GM19351 (cell line): ENCODE data around the gene P3H1.
"Not testable (repeated sequence)": the region's sequence is repeated elsewhere in the genome, so short reads cannot be mapped to it uniquely, and the experiment has no call there.

Source experiments
- ATAC-seq: cut with Tn5 transposase; IDR thresholded peaks from one replicate; pipeline ENCODE4 v1.9.1; 2021; ENCODE audit warnings: mild to moderate bottlenecking, moderate library complexity; ENCODE audit not compliant: unreplicated experiment

P3H1 gene

DNA sequence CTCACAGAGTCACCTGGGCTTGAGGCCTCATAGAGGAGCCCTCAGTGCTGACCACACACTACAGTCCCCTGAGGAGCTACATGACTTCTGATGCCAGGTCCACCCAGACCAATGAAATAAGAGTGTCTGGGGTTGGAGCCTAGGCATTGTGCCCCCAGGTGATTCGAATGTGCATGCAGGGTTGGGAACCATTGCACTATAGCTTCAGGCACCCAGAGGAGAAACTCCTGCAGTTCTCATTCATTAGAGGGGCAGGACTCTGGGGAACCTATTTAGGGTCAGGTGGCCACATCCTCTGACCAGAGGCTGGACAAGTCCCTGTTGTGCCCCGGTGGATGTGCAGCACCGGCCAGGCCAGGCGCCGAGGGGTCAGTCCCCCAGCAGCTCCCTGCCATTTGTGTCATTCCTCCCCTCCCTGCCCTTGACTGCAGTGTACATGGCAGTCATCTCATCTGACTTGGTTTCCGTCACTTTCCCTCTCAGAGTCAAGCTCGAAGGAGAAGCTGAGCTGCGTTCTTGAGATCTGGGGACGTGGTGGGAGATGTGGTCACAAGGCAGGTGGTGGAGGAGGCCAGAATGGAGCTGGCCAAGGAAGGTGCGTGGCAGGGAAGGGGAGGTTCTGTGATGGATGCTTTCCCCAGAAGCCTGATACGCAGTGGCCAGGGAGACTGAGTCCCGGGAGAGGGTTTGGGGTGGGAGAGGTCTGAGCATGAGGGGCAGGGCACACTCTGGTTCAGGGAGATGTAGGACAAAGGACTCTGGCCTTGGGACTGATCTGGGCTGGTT lies 33.2 kb downstream of the P3H1 start:
- ATAC-seq = no peak

GRCh38 chr1:42732126-42732680 lies 34.6 kb downstream of the P3H1 start:
- no peak for ATAC-seq

DNA sequence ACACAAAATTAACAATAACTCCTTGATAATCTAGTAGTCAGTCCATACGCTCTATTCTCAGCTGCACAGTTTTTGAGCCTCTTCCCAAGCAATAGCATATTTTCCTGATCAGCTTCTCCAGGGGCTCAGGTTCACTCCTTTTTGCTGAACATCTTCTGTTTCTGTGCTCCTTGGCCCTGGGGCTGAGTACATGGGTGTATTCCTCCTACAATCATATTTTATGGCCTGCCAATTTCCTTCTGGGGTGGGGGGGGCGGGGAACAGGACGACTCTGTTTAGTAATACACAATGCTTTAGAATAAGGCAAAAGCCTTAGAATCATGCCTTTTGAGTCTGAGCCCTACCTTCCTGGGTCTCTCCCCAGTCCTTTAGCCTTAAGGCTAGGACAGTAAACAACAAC lies 35.2 kb downstream of the P3H1 start:
- ATAC-seq = no peak

- no peak for ATAC-seq
Observed at GRCh38 chr1:42730988-42731387, 35.8 kb downstream of the P3H1 start.

- no peak for ATAC-seq
Observed at GRCh38 chr1:42730002-42730401, 36.8 kb downstream of the P3H1 start.

DNA sequence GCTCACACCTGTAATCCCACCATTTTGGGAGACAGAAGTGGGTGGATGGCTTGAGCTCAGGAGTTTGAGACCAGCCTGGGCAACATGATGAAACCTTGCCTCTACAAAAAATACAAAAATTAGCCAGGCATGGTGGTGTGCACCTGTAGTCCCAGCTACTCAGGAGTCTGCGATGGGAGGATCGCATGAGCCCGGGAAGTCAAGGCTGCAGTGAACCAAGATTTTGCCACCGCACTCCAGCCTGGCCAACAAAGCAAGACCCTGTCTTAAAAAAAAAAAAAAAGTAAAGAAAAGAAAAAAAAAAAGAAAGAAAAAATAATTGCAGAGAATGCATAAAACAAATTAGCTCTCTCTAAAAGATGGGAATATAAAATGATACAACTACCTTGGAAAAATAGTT lies 41.0 kb downstream of the P3H1 start:
- ATAC-seq = not testable (repeated sequence)

GRCh38 chr1:42723511-42723910 lies 43.3 kb downstream of the P3H1 start:
- no peak for ATAC-seq

- ATAC-seq = not testable (repeated sequence)
Observed at GRCh38 chr1:42722403-42722802, 44.4 kb downstream of the P3H1 start.

DNA sequence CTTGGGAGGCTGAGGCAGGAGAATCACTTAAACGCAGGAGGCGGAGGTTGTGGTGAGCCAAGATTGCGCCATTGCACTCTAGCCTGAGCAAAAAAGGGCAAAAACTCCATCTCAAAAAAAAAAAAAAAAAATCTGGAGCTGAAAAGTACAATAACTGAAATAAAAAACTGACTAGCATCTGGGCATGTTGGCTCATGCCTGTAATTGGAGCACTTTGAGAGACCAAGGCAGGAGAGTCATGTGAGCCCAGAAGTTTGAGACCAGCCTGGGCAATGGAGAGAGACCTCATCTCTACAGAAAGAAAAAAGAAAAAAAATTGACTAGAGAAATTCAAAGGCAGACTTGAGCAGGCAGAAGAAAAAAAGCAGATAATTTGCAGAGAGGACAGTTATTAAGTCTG lies 44.9 kb downstream of the P3H1 start:
- no peak for ATAC-seq

DNA sequence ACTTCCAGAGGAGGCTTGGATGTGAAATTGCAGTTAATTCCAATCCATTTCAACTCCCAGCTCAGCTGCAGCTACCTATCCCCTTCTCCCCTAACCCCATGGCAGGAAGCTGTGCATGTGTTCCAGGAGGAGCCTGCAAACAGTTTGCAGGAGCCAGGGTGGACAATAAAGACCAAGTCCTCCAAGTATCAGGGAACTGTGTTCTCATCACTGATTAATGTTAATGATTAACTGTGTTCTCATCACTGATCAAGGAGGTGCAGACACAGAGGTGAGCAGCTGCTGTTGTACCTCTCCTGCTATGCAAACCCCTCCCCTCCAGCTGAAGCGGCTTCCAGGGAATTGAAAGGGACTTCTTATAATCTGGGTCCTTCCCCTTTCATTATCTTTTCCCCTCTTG lies 46.0 kb downstream of the P3H1 start:
- no peak for ATAC-seq

GRCh38 chr1:42714441-42714840 lies 52.4 kb downstream of the P3H1 start:
- ATAC-seq = not testable (repeated sequence)

- no peak for ATAC-seq
Observed at GRCh38 chr1:42713293-42713692, 53.5 kb downstream of the P3H1 start.

- ATAC-seq = not testable (repeated sequence)
Observed at GRCh38 chr1:42712808-42713207, 54.0 kb downstream of the P3H1 start.

DNA sequence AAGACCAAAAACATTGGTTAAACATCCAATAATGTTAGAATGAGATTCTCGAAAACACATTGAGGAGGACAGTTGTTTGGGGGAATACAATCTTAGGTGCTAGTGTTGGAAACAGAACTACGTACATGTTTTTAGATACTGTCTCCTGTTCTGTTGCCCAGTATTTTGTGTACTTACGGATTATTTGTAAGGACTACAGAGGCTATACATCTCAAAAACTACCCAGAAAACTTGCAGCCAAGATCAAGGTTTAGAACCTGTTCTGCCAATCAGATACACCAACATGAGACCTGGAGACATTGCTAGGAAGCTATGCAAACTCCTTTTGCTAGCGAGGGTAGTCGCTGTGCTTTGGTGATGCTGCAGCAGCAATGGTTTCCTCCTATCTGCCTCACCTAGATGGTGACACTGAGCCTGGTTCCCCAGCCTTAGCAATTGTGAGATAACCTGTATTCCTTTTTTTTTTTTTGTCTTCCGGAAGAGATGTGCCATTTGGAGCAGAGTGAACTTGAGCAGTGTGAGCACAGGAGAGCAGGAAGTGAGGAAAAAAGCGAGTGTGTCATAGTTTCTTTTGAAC lies 62.9 kb downstream of the P3H1 start:
- ATAC-seq = no peak

DNA sequence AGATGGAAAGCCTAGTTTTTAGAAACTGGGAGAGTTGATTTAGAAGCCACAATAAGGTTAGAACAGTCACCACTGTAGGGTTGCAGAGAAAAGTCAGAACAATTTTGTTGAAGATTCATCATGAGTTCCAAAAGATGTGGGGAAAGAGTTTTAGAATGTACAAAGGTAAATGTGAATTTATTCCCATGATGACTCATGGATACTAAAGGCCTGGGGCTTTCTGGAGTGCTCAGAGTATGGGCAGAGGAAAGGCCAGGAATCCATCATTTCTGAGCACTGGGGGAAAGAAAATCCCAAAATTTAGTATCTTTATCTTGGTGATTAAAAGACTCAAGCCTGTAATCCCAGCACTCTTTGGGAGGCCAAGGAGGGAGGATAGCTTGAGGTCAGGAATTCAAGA lies 66.8 kb downstream of the P3H1 start:
- ATAC-seq = no peak

DNA sequence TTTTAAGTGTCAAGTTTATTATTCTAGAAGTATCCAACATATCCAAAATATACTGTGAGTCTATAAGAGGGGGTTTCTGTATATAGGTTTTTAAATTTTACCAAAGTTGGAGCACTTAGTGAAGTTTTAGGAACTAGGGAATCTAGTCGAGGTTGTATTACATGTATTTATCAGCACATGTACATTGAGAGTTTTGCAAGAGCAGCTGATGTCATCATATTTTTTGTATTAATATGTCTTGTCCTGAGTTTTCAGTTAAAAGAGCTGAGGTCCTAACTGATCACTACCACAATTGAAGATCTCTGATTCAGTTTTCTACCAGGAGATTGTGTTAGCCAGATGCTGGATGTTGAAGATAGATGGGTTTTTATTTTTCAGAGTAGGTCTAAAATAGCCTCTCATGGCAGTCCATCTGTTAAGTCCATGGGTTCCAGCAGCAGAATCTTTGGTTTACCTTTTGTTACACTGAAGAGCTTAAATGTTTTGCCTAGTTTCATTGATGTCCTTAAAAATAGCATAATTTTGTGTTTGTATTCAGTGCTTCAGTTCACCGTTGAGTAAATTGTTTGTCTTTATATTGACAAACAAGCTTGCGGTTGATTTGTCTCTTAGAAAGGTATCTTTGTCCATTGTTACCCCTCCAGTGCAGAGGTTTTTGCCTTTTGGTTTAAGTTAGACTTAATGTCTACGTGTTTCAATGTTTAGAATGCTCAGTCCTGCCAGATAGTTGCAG lies 68.6 kb downstream of the P3H1 start:
- ATAC-seq = no peak
